NCI-H345 treated with DMSO at 0.1 percent for 48 hours (cell line): ENCODE results near the gene MAGEA12.
"Not testable (repeated sequence)": the region's sequence is repeated elsewhere in the genome, so short reads cannot be mapped to it uniquely, and the experiment has no call there.

Source experiments
- DNase-seq: peaks from one replicate; lab custom pipeline; 2025; ENCODE audit not compliant: unreplicated experiment; lab: John Stamatoyannopoulos, UW

Gene MAGEA12

GRCh38 chrX:152733261-152733975 is at the start of gene MAGEA12, which contains the start of gene CSAG1:
MAGEA12 (plus strand) TSS chrX:152733757; CDS start chrX:152736162, 2,405 bp downstream.
CSAG1 (minus strand) TSS chrX:152733721; CDS start chrX:152732460, 1,261 bp downstream.
- no peak for DNase-seq

GRCh38 chrX:152697952-152698931 is 35.3 kb upstream of the MAGEA12 start, which contains the start of gene MAGEA3:
MAGEA3 (plus strand) TSS chrX:152698794; CDS start chrX:152700833, 2,039 bp downstream.
- DNase-seq, result not testable (repeated sequence)

GRCh38 chrX:152700390-152700789 is 33.2 kb upstream of the MAGEA12 start:
- not testable (repeated sequence) for DNase-seq

GRCh38 chrX:152706500-152706899 is 27.1 kb upstream of the MAGEA12 start:
- not testable (repeated sequence) for DNase-seq

GRCh38 chrX:152709173-152709572 is 24.4 kb upstream of the MAGEA12 start, which contains the start of gene CSAG2:
CSAG2 (minus strand) TSS chrX:152709273; CDS start chrX:152709112, 161 bp downstream.
- DNase-seq, result not testable (repeated sequence)

GRCh38 chrX:152713195-152713594 is 20.4 kb upstream of the MAGEA12 start:
- DNase-seq, result not testable (repeated sequence)

GRCh38 chrX:152713815-152714787 is 19.5 kb upstream of the MAGEA12 start, which contains the start of gene MAGEA2B:
MAGEA2B (plus strand) TSS chrX:152714628; CDS start chrX:152717107, 2,479 bp downstream.
- not testable (repeated sequence) for DNase-seq

GRCh38 chrX:152725409-152725808 is 8.1 kb upstream of the MAGEA12 start:
- DNase-seq, result no peak

GRCh38 chrX:152734143-152734858 is 744 bp downstream of the MAGEA12 start:
- DNase-seq, result not testable (repeated sequence)

- DNase-seq, result no peak
These were observed 1.5 kb downstream of the MAGEA12 start for GRCh38 chrX:152735101-152735500.

GRCh38 chrX:152735860-152736511 is 2.4 kb downstream of the MAGEA12 start:
- DNase-seq, result no peak

- not testable (repeated sequence) for DNase-seq
These were observed 3.0 kb downstream of the MAGEA12 start for GRCh38 chrX:152736528-152736927.

GRCh38 chrX:152738560-152738959 is 5.0 kb downstream of the MAGEA12 start:
- no peak for DNase-seq

- not testable (repeated sequence) for DNase-seq
These were observed 20.4 kb downstream of the MAGEA12 start, which contains the start of gene MAGEA2 for GRCh38 chrX:152753686-152754650. MAGEA2 (minus strand) TSS chrX:152753842; CDS start chrX:152751363, 2,479 bp downstream.

GRCh38 chrX:152754871-152755270 is 21.3 kb downstream of the MAGEA12 start:
- DNase-seq, result not testable (repeated sequence)

- DNase-seq, result not testable (repeated sequence)
These were observed 25.4 kb downstream of the MAGEA12 start, which contains the start of gene CSAG3 for GRCh38 chrX:152758918-152759317. CSAG3 (plus strand) TSS chrX:152759218.

- DNase-seq, result not testable (repeated sequence)
These were observed 26.0 kb downstream of the MAGEA12 start for GRCh38 chrX:152759544-152759943.
